Heart left ventricle (tissue), 16 donors: Measurements from ENCODE around the gene PALD1. TPM values are rescaled to one million over a fixed set of nuclear protein-coding genes. Genes with fewer than 3 reads are reported as not detected.
A peak's percentile ranks its signal among the peaks of the same experiment; 100 is the strongest.

Experiments used
- ATAC-seq, 4 donors: fragments of 200-7000 bp; cut with Tn5 transposase; one replicate each; pipeline ENCODE4 v1.9.1; 2020 to 2022; ENCODE audit warnings: moderate library complexity in 4 of 4, mild to moderate bottlenecking in 3 of 4, moderate number of reproducible peaks in 1 of 4
- DNase-seq, 5 donors: peaks; one replicate each; pipeline ENCODE4 v3.0.0-alpha.2; 2020
- H3K27ac ChIP-seq, 12 donors: fragments of 200-600 bp; sonication (generic) in 4 of 12; one replicate each; pipeline versions ENCODE4 v1.5.0 to v1.8.0; 2016 to 2022; ENCODE audit warnings: mild to moderate bottlenecking in 2 of 12
- H3K27me3 ChIP-seq, 9 donors: fragments of 200-600 bp; sonication (generic) in 2 of 9; one replicate each; pipeline versions ENCODE4 v1.5.1 to v1.8.0; 2016 to 2022; ENCODE audit warnings: mild to moderate bottlenecking in 3 of 9
- H3K36me3 ChIP-seq, 9 donors: fragments of 200-600 bp; sonication (generic) in 2 of 9; one replicate each; pipeline versions ENCODE4 v1.5.0 to v1.8.0; 2018 to 2022; ENCODE audit warnings: mild to moderate bottlenecking in 2 of 9
- H3K4me1 ChIP-seq, 12 donors: fragments of 200-600 bp; sonication (generic) in 4 of 12; one replicate each; pipeline versions ENCODE4 v1.5.0 to v1.8.0; 2016 to 2022; ENCODE audit warnings: mild to moderate bottlenecking in 3 of 12
- H3K4me3 ChIP-seq, 12 donors: fragments of 200-600 bp; sonication (generic) in 4 of 12; one replicate each; pipeline versions ENCODE4 v1.5.0 to v1.8.0; 2017 to 2022; ENCODE audit warnings: mild to moderate bottlenecking in 9 of 12, moderate library complexity in 4 of 12
- H3K9me3 ChIP-seq, 12 donors: fragments of 200-600 bp; sonication (generic) in 4 of 12; one replicate each; pipeline versions ENCODE4 v1.5.0 to v1.8.0; 2016 to 2022; ENCODE audit warnings: mild to moderate bottlenecking in 1 of 12
- POLR2A ChIP-seq, 2 donors: fragments of 450-650 bp; IDR thresholded peaks; one replicate each; pipeline ENCODE4 v1.6.1; 2017; ENCODE audit warnings: antibody characterized with exemption in 2 of 2, mild to moderate bottlenecking in 2 of 2, moderate library complexity in 2 of 2
- WGBS, 4 donors: extraction: QIAGEN DNeasy Blood & Tissue Kit in 2 of 4; methylation state at CpG; one replicate each; pipeline versions ENCODE4 v1.1.5 to v1.1.7; 2013 to 2018; 5-methylcytosine and 5-hydroxymethylcytosine counted together
- intact Hi-C, 10 donors: fragments of 100-400 bp; cut with DNase I; formaldehyde crosslinking; loops; one replicate each; pipeline versions ENCODE4 v1.11.1 to v1.14.2; 2022
- polyA plus RNA-seq, 2 donors: library from polyadenylated mRNA; stranded (reverse); fragments of 200-250 nt; gene quantifications; one replicate each; pipeline ENCODE4 v1.2.3, GENCODE V29; 2013
- total RNA-seq, 9 donors: library from RNA; depleted of rRNA in 2 of 9; stranded (reverse); fragments of >200 nt in 2 of 9; fragmentation: NEBNext Ultra II Directional in 3 of 9; extraction: Animal tissue kit (Norgen Biotek cat#: 25700) in 3 of 9; gene quantifications; one replicate each; pipeline versions ENCODE4 v1.1.0 to v1.2.4, GENCODE V29; 2016 to 2023
- TF ChIP-seq, protein P1 (sequence below), 12 donors: fragments of 200-600 bp; sonication (generic) in 4 of 12; IDR thresholded peaks; one replicate each; pipeline versions ENCODE4 v1.5.0 to v1.8.0; 2018 to 2022; ENCODE audit warnings: antibody characterized with exemption in 12 of 12, mild to moderate bottlenecking in 5 of 12
- donor health status: ischemic (EF 13 %, LVEDD 7.1; RV severe dilation, severe dysfunction).
- donor health status: healthy with polysubstance abuse.
- donor health status: DM: no; HTN: yes; CAD: no.
- donor health status: DM: no; HTN: no; CAD: no.
- donor health status: ischemic (EF 25% LVEDD 6.9; RV normal size, moderate dysfunction).
- donor health status: ischemic (EF 25% LVEDD 5.7; RV mildly dilated, moderate dysfunction).
- donor health status: healthy.
- donor health status: DM: yes; HTN: yes; CAD: no.
- donor health status: ischemic (EF 35%, LVEDD 5.7; RV mildly dilated, moderate dysfunction).
- donor health status: nonischemic (EF 11% LVEDD 7.7; RV severe dilation, severe dysfunction).
- donor health status: DM: yes; HTN: yes; CAD: no.
- donor health status: PGD.
- donor health status: ischemic (EF 29% LVEDD 5.4; RV normal size, mild dysfunction).
- donor health status: nonischemic (EF 23%, LVEDD 6.1; RV moderate dilation, normal function).

The PALD1 gene
- total and polyA plus RNA-seq, 11 donors, result 2.7 to 12.3 (median 5.5) TPM

DNA sequence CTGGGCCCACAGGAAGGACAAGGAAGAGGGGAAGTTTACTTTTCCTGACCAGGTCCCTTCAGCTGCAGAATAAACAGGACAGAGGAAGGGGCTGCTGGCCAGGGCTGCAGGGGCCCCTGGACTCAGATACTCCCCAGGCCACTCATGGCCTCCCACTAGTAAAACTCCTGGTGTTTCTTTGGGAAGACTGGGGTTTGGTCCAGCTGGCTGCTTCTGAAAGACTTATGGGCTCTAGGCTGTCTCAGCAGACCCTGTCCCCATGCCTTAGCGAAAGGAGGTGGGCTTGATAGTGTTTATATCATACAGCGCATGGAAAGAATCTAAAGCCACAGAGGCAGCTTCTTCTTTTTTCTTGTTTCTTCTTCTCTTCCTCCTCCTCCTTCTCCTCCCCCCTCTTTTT lies 56.4 kb downstream of the PALD1 start:
- H3K27me3 ChIP-seq, result no peaks in the 10 kb centered on the region
- H3K4me3 ChIP-seq, result no peak overlapping the region
- H3K4me1 ChIP-seq, result no peaks in the 10 kb centered on the region
- WGBS, 4 donors, result 96 to 100% (median 97%) methylated on average over 2 of the region's 2 CpGs
- H3K9me3 ChIP-seq, result no peaks in the 10 kb centered on the region
- TF ChIP-seq, protein P1, sequence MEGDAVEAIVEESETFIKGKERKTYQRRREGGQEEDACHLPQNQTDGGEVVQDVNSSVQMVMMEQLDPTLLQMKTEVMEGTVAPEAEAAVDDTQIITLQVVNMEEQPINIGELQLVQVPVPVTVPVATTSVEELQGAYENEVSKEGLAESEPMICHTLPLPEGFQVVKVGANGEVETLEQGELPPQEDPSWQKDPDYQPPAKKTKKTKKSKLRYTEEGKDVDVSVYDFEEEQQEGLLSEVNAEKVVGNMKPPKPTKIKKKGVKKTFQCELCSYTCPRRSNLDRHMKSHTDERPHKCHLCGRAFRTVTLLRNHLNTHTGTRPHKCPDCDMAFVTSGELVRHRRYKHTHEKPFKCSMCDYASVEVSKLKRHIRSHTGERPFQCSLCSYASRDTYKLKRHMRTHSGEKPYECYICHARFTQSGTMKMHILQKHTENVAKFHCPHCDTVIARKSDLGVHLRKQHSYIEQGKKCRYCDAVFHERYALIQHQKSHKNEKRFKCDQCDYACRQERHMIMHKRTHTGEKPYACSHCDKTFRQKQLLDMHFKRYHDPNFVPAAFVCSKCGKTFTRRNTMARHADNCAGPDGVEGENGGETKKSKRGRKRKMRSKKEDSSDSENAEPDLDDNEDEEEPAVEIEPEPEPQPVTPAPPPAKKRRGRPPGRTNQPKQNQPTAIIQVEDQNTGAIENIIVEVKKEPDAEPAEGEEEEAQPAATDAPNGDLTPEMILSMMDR (IDR thresholded peaks at IDR 0.05), result no peak
- TF ChIP-seq POLR2A (IDR thresholded peaks at IDR 0.05), result no peak
- intact Hi-C loops, result loop anchor here in 1 of 10 donors (10.0 kb wide), 1 partner anchor 310 kb away; no protein-coding TSS in a partner anchor
- ATAC-seq (no peak), DNase-seq (no peak)
- no peak overlapping the region for H3K27ac ChIP-seq
- peaks cover 0 to 53% (median 9%) of the 10 kb centered on the region in 9 donors for H3K36me3 ChIP-seq

DNA sequence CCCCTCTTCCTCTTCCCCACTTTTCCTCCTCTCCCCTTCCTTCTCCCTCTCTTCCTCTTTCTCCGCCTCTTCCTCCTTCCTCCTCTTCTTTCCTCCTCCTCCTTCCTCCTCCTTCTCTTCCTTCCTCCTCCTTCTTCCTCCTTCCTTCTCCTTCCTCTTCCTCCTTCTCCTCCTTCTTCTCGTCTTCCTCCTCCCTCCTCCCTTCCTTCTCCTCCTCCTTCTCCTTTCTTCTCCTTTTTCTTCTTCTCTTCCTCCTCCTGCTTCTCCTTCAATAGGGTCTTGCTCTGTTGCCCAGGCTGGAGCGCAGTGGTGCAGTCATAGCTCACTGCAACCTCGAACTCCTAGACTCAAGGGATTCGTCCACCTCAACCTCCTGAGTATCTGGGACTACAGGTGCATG lies 56.9 kb downstream of the PALD1 start:
- no peak overlapping the region for H3K4me3 ChIP-seq
- intact Hi-C loops, result loop anchor here in 1 of 10 donors (10.0 kb wide), 1 partner anchor 311 kb away; no protein-coding TSS in a partner anchor
- DNase-seq (no peak), ATAC-seq (no peak)
- H3K36me3 ChIP-seq, result peaks cover 0 to 53% (median 9%) of the 10 kb centered on the region in 9 donors
- H3K27ac ChIP-seq, result no peak overlapping the region
- TF ChIP-seq, protein P1 (IDR thresholded peaks at IDR 0.05), result no peak
- no peak for TF ChIP-seq POLR2A (IDR thresholded peaks at IDR 0.05)
- WGBS, 4 donors, result 89 to 92% (median 89%) methylated on average over 5 of the region's 5 CpGs
- no peaks in the 10 kb centered on the region for H3K9me3 ChIP-seq
- no peaks in the 10 kb centered on the region for H3K4me1 ChIP-seq
- no peaks in the 10 kb centered on the region for H3K27me3 ChIP-seq

DNA sequence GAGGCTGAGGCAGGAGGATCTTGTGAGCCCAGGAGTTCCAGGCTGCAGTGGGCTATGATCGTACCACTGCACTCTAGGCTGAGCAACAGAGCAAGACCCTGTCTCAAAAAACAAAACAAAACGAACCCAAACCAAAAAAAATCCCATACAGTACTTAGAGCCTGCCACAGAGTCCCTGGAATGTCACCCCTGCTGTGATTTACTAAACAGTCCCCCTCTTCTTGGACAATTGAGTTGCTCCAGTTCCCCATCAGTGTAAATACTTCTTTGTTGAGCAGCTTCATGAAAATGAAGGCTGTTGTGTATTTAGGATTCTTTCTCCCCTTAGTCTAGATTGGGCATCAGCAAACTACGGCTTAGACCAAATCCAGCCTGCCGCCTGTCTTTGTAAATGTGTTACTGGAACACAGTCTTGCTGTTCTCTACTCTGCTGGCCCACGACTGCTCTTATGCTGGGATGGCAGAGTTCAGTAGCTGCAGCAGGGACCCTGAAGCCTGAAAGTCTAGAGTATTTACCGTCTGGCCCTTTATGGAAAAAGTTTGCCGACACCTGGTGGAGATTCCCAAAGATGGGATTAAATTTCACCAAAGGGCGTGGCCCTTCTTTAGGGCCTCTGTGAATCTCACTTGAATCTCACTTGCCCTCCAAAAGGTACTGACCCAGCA lies 57.8 kb downstream of the PALD1 start:
- Histone ChIP-seq H3K9me3 (no peaks in the 10 kb centered on the region), H3K4me3 (no peak overlapping the region), H3K27me3 (no peaks in the 10 kb centered on the region), H3K27ac (no peak overlapping the region), H3K36me3 (peaks cover 0 to 56% (median 14%) of the 10 kb centered on the region in 9 donors), H3K4me1 (no peaks in the 10 kb centered on the region)
- WGBS, 4 donors, result 88 to 91% (median 90%) methylated on average over 8 of the region's 8 CpGs
- TF ChIP-seq POLR2A (IDR thresholded peaks at IDR 0.05), result no peak
- ATAC-seq (no peak), DNase-seq (no peak)
- intact Hi-C loops, result loop anchor here in 1 of 10 donors (10.0 kb wide), 1 partner anchor 312 kb away; no protein-coding TSS in a partner anchor

DNA sequence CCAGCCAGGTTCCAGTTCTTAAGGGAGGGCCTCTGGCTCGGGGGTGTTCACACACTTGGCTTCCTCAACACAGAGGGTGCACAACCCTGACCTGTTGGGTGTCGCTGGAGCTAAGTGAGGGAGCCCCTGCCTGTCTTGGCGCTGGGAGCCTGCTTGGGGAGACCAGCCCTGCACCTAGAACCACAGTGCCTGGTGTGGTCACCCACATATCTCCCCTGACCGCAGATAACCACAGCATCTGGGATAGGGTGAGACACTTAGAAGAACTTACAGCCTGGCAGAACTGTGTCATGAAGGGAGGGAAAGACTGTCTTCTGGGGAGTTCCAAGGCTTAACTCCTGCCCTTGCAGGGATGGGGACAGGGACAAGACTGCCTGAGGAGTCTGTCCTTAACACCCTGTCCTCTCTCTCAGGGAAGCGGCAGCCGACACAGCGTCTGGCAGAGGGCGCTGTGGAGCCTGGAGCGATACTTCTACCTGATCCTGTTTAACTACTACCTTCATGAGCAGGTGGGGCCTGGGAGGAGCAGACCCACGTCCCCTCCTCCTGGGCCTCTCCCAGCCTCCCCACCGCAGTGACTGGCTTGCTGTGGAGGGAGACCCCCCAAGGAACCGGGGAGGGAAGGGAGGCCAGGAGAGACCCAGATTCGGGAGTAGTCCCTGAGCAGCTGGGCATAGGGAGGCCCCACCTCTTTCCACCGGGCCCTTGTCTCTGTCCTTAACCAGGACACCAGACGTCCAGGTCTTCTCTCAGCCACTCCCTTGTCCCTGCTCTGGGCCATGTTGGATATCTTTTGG lies 59.0 kb downstream of the PALD1 start:
- peaks cover 0 to 59% (median 24%) of the 10 kb centered on the region in 9 donors for H3K36me3 ChIP-seq
- intact Hi-C loops, result loop anchor here in 2 of 10 donors (2.0 to 10.0 kb wide), 2 partner anchors 75 to 313 kb away; no protein-coding TSS in a partner anchor
- WGBS, 4 donors, result 81 to 88% (median 85%) methylated on average over 14 to 15 of the region's 15 CpGs

More for the DNA sequence above, 59.0 kb downstream of the PALD1 start:
- H3K27me3 ChIP-seq, result no peaks in the 10 kb centered on the region
- no peak overlapping the region for H3K27ac ChIP-seq
- no peak for ATAC-seq
- no peaks in the 10 kb centered on the region for H3K9me3 ChIP-seq
- TF ChIP-seq, protein P1 (IDR thresholded peaks at IDR 0.05), result peak in 9 of 12 donors; percentile 7 to 46 (median 30)
- TF ChIP-seq POLR2A (IDR thresholded peaks at IDR 0.05), result no peak
- no peak for DNase-seq
- H3K4me3 ChIP-seq, result no peak overlapping the region
- H3K4me1 ChIP-seq, result no peaks in the 10 kb centered on the region
